GM21717 (cell line): ENCODE measurements around the gene ZNF484.

Experiments
- ATAC-seq: cut with Tn5 transposase; IDR thresholded peaks from one replicate; pipeline ENCODE4 v1.9.1; 2021; ENCODE audit warnings: mild to moderate bottlenecking, moderate library complexity; ENCODE audit not compliant: unreplicated experiment

Gene ZNF484

DNA sequence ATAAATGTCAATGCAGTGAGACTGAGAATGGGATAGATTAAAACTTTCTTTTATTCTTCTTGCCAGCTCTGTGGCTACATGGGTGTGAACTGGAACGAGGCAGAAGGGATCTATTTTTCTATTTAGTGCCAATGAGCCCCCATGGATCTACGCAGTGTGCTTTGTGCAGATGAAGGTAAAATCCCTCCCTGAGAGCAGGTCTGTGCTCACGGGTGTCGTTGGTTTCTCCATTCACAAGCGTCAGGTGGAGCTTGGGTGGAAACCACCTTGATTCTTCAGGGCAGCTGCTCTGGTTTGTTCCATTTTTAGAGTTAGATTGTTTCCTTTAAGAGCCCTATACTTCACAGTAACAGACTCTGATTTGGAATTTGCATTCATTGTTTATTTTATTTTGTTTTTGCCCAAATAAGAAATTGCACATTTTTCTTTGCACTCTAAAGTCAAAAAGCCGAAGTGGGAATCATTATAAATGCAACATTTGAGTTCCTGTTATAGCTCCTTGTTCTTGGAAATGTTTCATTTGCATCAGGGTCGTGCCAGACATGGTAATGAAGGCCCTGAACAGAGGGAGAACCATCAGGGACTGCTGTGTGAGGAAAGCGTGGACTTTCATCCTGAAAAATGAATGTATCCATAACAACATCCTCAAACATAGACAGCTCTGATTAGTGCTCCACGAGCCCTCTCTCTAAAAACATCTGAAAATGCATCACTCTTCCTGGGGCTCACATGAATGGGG, 82.1 kb downstream of the ZNF484 start:
- ATAC-seq, result no peak
